Measurements from ENCODE around the gene UNG. TPM values are rescaled to one million over a fixed set of nuclear protein-coding genes. Genes with fewer than 3 reads are reported as not detected.

The UNG gene
- total RNA-seq, 4 donors from 2014 or later = 21.6 to 32.7 (median 27.9) TPM

DNA sequence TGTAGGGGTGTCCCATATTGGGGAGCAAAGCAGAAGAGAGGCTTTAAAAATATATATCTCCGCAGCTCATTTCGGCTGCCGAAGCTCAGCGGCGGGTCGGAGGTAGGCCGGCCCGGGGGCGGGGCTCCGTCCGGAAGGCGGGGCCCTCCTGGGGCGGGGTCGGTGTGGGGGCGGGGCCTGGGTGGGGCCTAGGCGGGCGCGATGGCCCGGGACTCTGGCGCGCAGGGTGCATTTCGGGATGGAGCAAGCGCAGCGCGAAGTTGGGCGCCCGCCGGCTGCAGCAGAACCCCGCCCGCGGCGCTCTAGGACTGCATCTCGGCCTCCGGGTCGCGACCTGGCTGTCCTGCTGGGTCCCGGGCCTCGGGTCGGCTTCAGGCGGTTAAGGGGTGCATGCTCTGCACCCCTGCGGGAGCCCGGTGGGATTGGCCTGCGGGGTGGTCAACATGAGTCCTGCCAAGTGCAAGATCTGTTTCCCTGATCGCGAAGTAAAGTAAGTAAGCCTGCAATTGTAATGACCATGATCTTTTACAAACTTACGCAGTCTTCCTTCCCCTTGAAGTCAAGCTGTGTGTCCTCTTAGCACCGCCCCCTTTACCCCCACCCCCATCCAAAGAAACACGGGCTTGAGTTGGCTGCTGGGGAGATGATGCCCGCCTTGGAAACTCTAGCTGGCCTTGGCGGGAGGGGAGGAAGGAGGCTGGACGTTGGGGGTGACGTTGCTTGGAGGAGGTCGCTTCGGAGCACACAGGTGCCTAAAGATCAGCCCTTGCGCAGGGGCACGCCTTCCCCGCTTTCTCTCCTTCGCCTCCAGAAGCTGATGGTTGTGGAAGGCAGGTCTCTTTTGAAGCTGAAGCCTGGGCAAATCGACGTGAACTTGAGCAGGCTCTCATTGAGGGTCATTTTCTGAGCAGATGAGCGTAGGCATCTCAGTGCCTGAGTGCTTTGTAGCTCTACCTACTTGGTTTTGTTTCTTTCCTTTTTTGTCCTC, 57.3 kb downstream of the UNG start:
- intact Hi-C loops (cut with DNase I; ENCODE audit: low total_unique reads) = no loop called here
- Histone ChIP-seq H3K36me3 (no peaks in the 10 kb centered on the region), H3K4me1 (no peaks in the 10 kb centered on the region), H3K27ac (peak overlapping the region; percentile 86 to 88), H3K4me3 (peak overlapping the region; percentile 75 to 76), H3K27me3 (no peaks in the 10 kb centered on the region), H3K9me3 (no peaks in the 10 kb centered on the region)
- TF ChIP-seq POLR2A (IDR thresholded peaks at IDR 0.05) = peak; percentile 61 to 63
- TF ChIP-seq, protein P1, sequence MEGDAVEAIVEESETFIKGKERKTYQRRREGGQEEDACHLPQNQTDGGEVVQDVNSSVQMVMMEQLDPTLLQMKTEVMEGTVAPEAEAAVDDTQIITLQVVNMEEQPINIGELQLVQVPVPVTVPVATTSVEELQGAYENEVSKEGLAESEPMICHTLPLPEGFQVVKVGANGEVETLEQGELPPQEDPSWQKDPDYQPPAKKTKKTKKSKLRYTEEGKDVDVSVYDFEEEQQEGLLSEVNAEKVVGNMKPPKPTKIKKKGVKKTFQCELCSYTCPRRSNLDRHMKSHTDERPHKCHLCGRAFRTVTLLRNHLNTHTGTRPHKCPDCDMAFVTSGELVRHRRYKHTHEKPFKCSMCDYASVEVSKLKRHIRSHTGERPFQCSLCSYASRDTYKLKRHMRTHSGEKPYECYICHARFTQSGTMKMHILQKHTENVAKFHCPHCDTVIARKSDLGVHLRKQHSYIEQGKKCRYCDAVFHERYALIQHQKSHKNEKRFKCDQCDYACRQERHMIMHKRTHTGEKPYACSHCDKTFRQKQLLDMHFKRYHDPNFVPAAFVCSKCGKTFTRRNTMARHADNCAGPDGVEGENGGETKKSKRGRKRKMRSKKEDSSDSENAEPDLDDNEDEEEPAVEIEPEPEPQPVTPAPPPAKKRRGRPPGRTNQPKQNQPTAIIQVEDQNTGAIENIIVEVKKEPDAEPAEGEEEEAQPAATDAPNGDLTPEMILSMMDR (IDR thresholded peaks at IDR 0.05) = peak in 2 of 4 experiments; percentile 3 to 7
- peak; percentile 88 for DNase-seq

GRCh38 chr12:109156036-109156435, 58.6 kb downstream of the UNG start:
- no peaks in the 10 kb centered on the region for H3K36me3 ChIP-seq
- intact Hi-C loops (cut with DNase I; ENCODE audit: low total_unique reads) = no loop called here
- peak overlapping the region in 1 of 2 donors; percentile 86 for H3K27ac ChIP-seq
- TF ChIP-seq POLR2A (IDR thresholded peaks at IDR 0.05) = no peak
- TF ChIP-seq, protein P1 (IDR thresholded peaks at IDR 0.05) = no peak
- no peak for DNase-seq
- no peaks in the 10 kb centered on the region for H3K27me3 ChIP-seq
- no peaks in the 10 kb centered on the region for H3K9me3 ChIP-seq
- no peak overlapping the region for H3K4me3 ChIP-seq
- peaks cover 0 to 7% of the 10 kb centered on the region in 2 donors for H3K4me1 ChIP-seq

DNA sequence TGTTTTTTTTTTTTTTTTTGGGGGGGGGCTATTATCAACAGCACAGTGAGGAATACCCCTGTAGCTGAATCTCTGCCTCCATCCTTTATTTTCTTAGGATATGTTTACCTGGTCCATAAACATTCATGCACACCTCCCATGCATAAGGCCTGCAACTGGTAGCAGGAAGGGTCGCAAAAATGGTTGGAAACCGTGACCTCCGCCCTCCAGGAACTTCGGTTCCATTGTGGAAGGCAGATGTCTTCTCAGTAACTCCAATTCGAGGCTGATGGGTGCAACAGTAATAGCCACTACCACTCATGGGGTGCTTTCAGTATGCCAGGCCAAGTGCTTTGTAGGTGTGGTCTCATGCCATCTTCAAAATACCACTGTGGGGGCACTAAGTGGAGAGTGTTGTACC, 59.2 kb downstream of the UNG start:
- H3K4me3 ChIP-seq = no peak overlapping the region
- intact Hi-C loops (cut with DNase I; ENCODE audit: low total_unique reads) = no loop called here
- H3K36me3 ChIP-seq = no peaks in the 10 kb centered on the region
- H3K4me1 ChIP-seq = peaks cover 0 to 7% of the 10 kb centered on the region in 2 donors
- H3K27ac ChIP-seq = peak overlapping the region; percentile 41 to 86
- no peak for DNase-seq
- TF ChIP-seq, protein P1 (IDR thresholded peaks at IDR 0.05) = no peak
- no peak for TF ChIP-seq POLR2A (IDR thresholded peaks at IDR 0.05)
- H3K9me3 ChIP-seq = no peaks in the 10 kb centered on the region
- no peaks in the 10 kb centered on the region for H3K27me3 ChIP-seq

- peaks cover 0 to 7% of the 10 kb centered on the region in 2 donors for H3K4me1 ChIP-seq
- no peaks in the 10 kb centered on the region for H3K9me3 ChIP-seq
- no peak overlapping the region for H3K4me3 ChIP-seq
- H3K27ac ChIP-seq = peak overlapping the region; percentile 41 to 86
- TF ChIP-seq, protein P1 (IDR thresholded peaks at IDR 0.05) = no peak
- no peak for TF ChIP-seq POLR2A (IDR thresholded peaks at IDR 0.05)
- DNase-seq = no peak
- H3K27me3 ChIP-seq = no peaks in the 10 kb centered on the region
- H3K36me3 ChIP-seq = no peaks in the 10 kb centered on the region
- intact Hi-C loops (cut with DNase I; ENCODE audit: low total_unique reads) = no loop called here
Observed at GRCh38 chr12:109157986-109158385, 60.6 kb downstream of the UNG start.

DNA sequence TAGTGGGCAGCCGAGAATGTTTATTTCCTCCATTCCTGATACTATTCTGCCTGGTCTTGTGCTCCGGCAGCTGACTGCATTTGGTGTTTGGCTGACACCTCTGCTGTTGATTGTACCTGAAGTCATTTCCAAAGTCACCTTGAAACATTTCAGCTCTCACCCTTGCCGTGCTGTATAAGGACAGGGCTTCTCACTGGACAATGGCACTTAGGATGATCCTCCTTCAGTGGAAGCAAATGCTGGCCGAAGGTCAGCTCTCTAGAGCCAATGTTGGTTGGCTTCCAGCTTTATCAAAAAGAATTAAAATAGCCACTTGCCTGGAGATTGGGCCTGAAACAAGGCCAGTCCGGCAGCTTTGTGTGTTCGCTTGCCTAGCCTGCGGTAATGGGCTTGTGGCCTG, 63.0 kb downstream of the UNG start:
- no peak for DNase-seq
- peaks cover 0 to 7% of the 10 kb centered on the region in 2 donors for H3K4me1 ChIP-seq
- intact Hi-C loops (cut with DNase I; ENCODE audit: low total_unique reads) = no loop called here
- no peak overlapping the region for H3K4me3 ChIP-seq
- no peaks in the 10 kb centered on the region for H3K27me3 ChIP-seq
- no peaks in the 10 kb centered on the region for H3K36me3 ChIP-seq
- H3K9me3 ChIP-seq = no peaks in the 10 kb centered on the region
- no peak for TF ChIP-seq POLR2A (IDR thresholded peaks at IDR 0.05)
- TF ChIP-seq, protein P1 (IDR thresholded peaks at IDR 0.05) = no peak
- peak overlapping the region; percentile 22 to 86 for H3K27ac ChIP-seq
